Measurements from ENCODE around the gene SLC39A1.
A peak's percentile ranks its signal among the peaks of the same experiment; 100 is the strongest.

The SLC39A1 gene

GRCh38 chr1:153933430-153933829, 29.9 kb downstream of the SLC39A1 start:
- no peak overlapping the region for H3K4me3 ChIP-seq (ENCODE audit: low read depth, low read length)
- no peak overlapping the region for H3K9ac ChIP-seq (ENCODE audit: low read depth, low read length)
- no peaks in the 10 kb centered on the region for H3K27me3 ChIP-seq (ENCODE audit: control insufficient read depth, insufficient read depth, low read length)
- H3K4me1 ChIP-seq (ENCODE audit: control insufficient read depth, insufficient read depth, low read length): no peaks in the 10 kb centered on the region
- H3K36me3 ChIP-seq (ENCODE audit: control insufficient read depth, insufficient read depth, low read length): peaks cover 66% of the 10 kb centered on the region
- no peaks in the 10 kb centered on the region for H3K9me3 ChIP-seq (ENCODE audit: control insufficient read depth, insufficient read depth, low read length)

- Histone ChIP-seq H3K9me3 (ENCODE audit: control insufficient read depth, insufficient read depth, low read length) (no peaks in the 10 kb centered on the region), H3K4me3 (ENCODE audit: low read depth, low read length) (no peak overlapping the region), H3K4me1 (ENCODE audit: control insufficient read depth, insufficient read depth, low read length) (no peaks in the 10 kb centered on the region), H3K36me3 (ENCODE audit: control insufficient read depth, insufficient read depth, low read length) (peaks cover 61% of the 10 kb centered on the region), H3K27me3 (ENCODE audit: control insufficient read depth, insufficient read depth, low read length) (no peaks in the 10 kb centered on the region), H3K9ac (ENCODE audit: low read depth, low read length) (no peak overlapping the region)
These were observed 30.9 kb downstream of the SLC39A1 start for GRCh38 chr1:153932156-153933131.

- Histone ChIP-seq H3K9ac (ENCODE audit: low read depth, low read length) (no peak overlapping the region), H3K4me1 (ENCODE audit: control insufficient read depth, insufficient read depth, low read length) (no peaks in the 10 kb centered on the region), H3K9me3 (ENCODE audit: control insufficient read depth, insufficient read depth, low read length) (no peaks in the 10 kb centered on the region), H3K4me3 (ENCODE audit: low read depth, low read length) (no peak overlapping the region), H3K36me3 (ENCODE audit: control insufficient read depth, insufficient read depth, low read length) (peaks cover 42% of the 10 kb centered on the region), H3K27me3 (ENCODE audit: control insufficient read depth, insufficient read depth, low read length) (no peaks in the 10 kb centered on the region)
These were observed 33.1 kb downstream of the SLC39A1 start for GRCh38 chr1:153929981-153930948.

GRCh38 chr1:153929426-153929825, 33.9 kb downstream of the SLC39A1 start:
- H3K27me3 ChIP-seq (ENCODE audit: control insufficient read depth, insufficient read depth, low read length): no peaks in the 10 kb centered on the region
- H3K36me3 ChIP-seq (ENCODE audit: control insufficient read depth, insufficient read depth, low read length): peaks cover 35% of the 10 kb centered on the region
- no peak overlapping the region for H3K9ac ChIP-seq (ENCODE audit: low read depth, low read length)

GRCh38 chr1:153928791-153929341, 34.5 kb downstream of the SLC39A1 start:
- Histone ChIP-seq H3K9ac (ENCODE audit: low read depth, low read length) (no peak overlapping the region), H3K36me3 (ENCODE audit: control insufficient read depth, insufficient read depth, low read length) (peaks cover 30% of the 10 kb centered on the region), H3K27me3 (ENCODE audit: control insufficient read depth, insufficient read depth, low read length) (no peaks in the 10 kb centered on the region), H3K4me1 (ENCODE audit: control insufficient read depth, insufficient read depth, low read length) (peaks cover 2% of the 10 kb centered on the region), H3K9me3 (ENCODE audit: control insufficient read depth, insufficient read depth, low read length) (no peaks in the 10 kb centered on the region), H3K4me3 (ENCODE audit: low read depth, low read length) (no peak overlapping the region)

More at GRCh38 chr1:153929426-153929825, 33.9 kb downstream of the SLC39A1 start:
- Histone ChIP-seq H3K4me1 (ENCODE audit: control insufficient read depth, insufficient read depth, low read length) (no peaks in the 10 kb centered on the region), H3K9me3 (ENCODE audit: control insufficient read depth, insufficient read depth, low read length) (no peaks in the 10 kb centered on the region), H3K4me3 (ENCODE audit: low read depth, low read length) (no peak overlapping the region)

- Histone ChIP-seq H3K27me3 (ENCODE audit: control insufficient read depth, insufficient read depth, low read length) (no peaks in the 10 kb centered on the region), H3K36me3 (ENCODE audit: control insufficient read depth, insufficient read depth, low read length) (peaks cover 25% of the 10 kb centered on the region), H3K9ac (ENCODE audit: low read depth, low read length) (no peak overlapping the region), H3K4me3 (ENCODE audit: low read depth, low read length) (no peak overlapping the region), H3K4me1 (ENCODE audit: control insufficient read depth, insufficient read depth, low read length) (peaks cover 4% of the 10 kb centered on the region), H3K9me3 (ENCODE audit: control insufficient read depth, insufficient read depth, low read length) (no peaks in the 10 kb centered on the region)
These were observed 35.1 kb downstream of the SLC39A1 start for GRCh38 chr1:153928245-153928644.

GRCh38 chr1:153926405-153926804, 36.9 kb downstream of the SLC39A1 start:
- Histone ChIP-seq H3K9me3 (ENCODE audit: control insufficient read depth, insufficient read depth, low read length) (no peaks in the 10 kb centered on the region), H3K4me1 (ENCODE audit: control insufficient read depth, insufficient read depth, low read length) (peaks cover 4% of the 10 kb centered on the region), H3K27me3 (ENCODE audit: control insufficient read depth, insufficient read depth, low read length) (no peaks in the 10 kb centered on the region), H3K36me3 (ENCODE audit: control insufficient read depth, insufficient read depth, low read length) (peaks cover 11% of the 10 kb centered on the region), H3K9ac (ENCODE audit: low read depth, low read length) (no peak overlapping the region), H3K4me3 (ENCODE audit: low read depth, low read length) (no peak overlapping the region)

- H3K4me1 ChIP-seq (ENCODE audit: control insufficient read depth, insufficient read depth, low read length): peaks cover 23% of the 10 kb centered on the region
These were observed 40.1 kb downstream of the SLC39A1 start, which contains the start of gene GATAD2B for GRCh38 chr1:153922972-153923925. TSS of gene GATAD2B (minus strand) at chr1:153922972. CDS start at chr1:153828347, 94,625 bp downstream.

GRCh38 chr1:153922076-153922971, 41.0 kb downstream of the SLC39A1 start:
- H3K4me3 ChIP-seq (ENCODE audit: low read depth, low read length): peak overlapping the region; percentile 77
- peaks cover 23% of the 10 kb centered on the region for H3K4me1 ChIP-seq (ENCODE audit: control insufficient read depth, insufficient read depth, low read length)
- no peaks in the 10 kb centered on the region for H3K9me3 ChIP-seq (ENCODE audit: control insufficient read depth, insufficient read depth, low read length)
- H3K27me3 ChIP-seq (ENCODE audit: control insufficient read depth, insufficient read depth, low read length): no peaks in the 10 kb centered on the region
- peak overlapping the region; percentile 50 for H3K9ac ChIP-seq (ENCODE audit: low read depth, low read length)
- H3K36me3 ChIP-seq (ENCODE audit: control insufficient read depth, insufficient read depth, low read length): no peaks in the 10 kb centered on the region

More at GRCh38 chr1:153922972-153923925, 40.1 kb downstream of the SLC39A1 start, which contains the start of gene GATAD2B:
- H3K9ac ChIP-seq (ENCODE audit: low read depth, low read length): peak within 1 kb of the TSS; percentile 96
- no peaks in the 10 kb centered on the region for H3K9me3 ChIP-seq (ENCODE audit: control insufficient read depth, insufficient read depth, low read length)
- no peaks in the 10 kb centered on the region for H3K27me3 ChIP-seq (ENCODE audit: control insufficient read depth, insufficient read depth, low read length)
- no peaks in the 10 kb centered on the region for H3K36me3 ChIP-seq (ENCODE audit: control insufficient read depth, insufficient read depth, low read length)
- H3K4me3 ChIP-seq (ENCODE audit: low read depth, low read length): peak within 1 kb of the TSS; percentile 91

GRCh38 chr1:153921803-153922075, 41.6 kb downstream of the SLC39A1 start:
- Histone ChIP-seq H3K4me1 (ENCODE audit: control insufficient read depth, insufficient read depth, low read length) (peaks cover 23% of the 10 kb centered on the region), H3K4me3 (ENCODE audit: low read depth, low read length) (peak overlapping the region; percentile 77), H3K36me3 (ENCODE audit: control insufficient read depth, insufficient read depth, low read length) (no peaks in the 10 kb centered on the region), H3K9ac (ENCODE audit: low read depth, low read length) (peak overlapping the region; percentile 50), H3K27me3 (ENCODE audit: control insufficient read depth, insufficient read depth, low read length) (no peaks in the 10 kb centered on the region), H3K9me3 (ENCODE audit: control insufficient read depth, insufficient read depth, low read length) (no peaks in the 10 kb centered on the region)
